ENCODE results near the gene MEGF11. TPM values are rescaled to one million over a fixed set of nuclear protein-coding genes. Genes with fewer than 3 reads are reported as not detected.

MEGF11 gene
- total RNA-seq, 3 donors from 2014 or later, result not detected

DNA sequence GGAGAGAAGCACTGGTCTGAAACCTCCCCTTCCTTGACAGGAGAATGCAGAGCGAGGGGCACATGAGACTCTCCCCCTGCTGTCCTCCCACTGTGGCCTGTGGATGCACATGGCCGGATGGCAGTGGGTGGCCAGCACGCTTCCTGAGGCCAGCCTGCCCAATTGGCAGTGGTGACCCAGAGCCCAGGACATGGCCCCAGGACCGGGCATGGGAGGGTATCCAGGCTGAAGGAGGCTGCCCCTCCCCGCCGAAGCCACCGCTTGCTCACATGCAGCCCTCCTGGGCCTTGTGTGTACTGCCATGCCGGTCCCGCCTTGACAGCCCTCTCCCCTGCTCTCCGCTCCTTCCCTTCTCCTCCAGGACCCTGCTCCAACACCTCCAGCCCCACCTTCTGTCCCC, 100.9 kb downstream of the MEGF11 start:
- Histone ChIP-seq H3K36me3 (no peaks in the 10 kb centered on the region), H3K27me3 (no peaks in the 10 kb centered on the region), H3K4me3 (no peak overlapping the region), H3K9me3 (no peaks in the 10 kb centered on the region), H3K4me1 (no peaks in the 10 kb centered on the region), H3K27ac (no peak overlapping the region)
- TF ChIP-seq POLR2A (IDR thresholded peaks at IDR 0.05), result no peak
- no peak for TF ChIP-seq POLR2AphosphoS5 (IDR thresholded peaks at IDR 0.05)
- TF ChIP-seq, protein P1, sequence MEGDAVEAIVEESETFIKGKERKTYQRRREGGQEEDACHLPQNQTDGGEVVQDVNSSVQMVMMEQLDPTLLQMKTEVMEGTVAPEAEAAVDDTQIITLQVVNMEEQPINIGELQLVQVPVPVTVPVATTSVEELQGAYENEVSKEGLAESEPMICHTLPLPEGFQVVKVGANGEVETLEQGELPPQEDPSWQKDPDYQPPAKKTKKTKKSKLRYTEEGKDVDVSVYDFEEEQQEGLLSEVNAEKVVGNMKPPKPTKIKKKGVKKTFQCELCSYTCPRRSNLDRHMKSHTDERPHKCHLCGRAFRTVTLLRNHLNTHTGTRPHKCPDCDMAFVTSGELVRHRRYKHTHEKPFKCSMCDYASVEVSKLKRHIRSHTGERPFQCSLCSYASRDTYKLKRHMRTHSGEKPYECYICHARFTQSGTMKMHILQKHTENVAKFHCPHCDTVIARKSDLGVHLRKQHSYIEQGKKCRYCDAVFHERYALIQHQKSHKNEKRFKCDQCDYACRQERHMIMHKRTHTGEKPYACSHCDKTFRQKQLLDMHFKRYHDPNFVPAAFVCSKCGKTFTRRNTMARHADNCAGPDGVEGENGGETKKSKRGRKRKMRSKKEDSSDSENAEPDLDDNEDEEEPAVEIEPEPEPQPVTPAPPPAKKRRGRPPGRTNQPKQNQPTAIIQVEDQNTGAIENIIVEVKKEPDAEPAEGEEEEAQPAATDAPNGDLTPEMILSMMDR (IDR thresholded peaks at IDR 0.05), result no peak
- no peak for DNase-seq (ENCODE audit: low spot score in 2 of 2)
- intact Hi-C loops (cut with DNase I; ENCODE audit: low total_unique reads), result no loop called here

DNA sequence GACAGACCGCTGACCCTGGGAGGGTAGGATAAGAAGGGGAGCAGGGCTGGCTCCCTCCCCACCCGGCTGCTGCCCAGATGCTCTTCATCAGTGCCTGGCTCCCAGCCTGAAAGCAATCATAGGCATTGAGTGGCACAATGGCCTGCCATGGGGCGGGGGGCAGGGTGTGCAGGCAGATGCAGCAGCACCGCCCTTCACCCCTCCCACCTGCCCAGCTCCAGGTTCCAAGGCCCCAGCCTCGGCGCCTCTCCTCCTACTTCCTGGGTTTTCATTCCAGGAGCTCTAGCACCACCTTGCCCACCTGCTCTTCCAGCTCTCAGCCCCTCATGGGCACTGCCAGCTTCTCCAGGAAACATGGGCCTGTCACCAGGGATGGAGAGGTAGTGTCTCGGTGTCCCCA, 101.7 kb downstream of the MEGF11 start:
- no peaks in the 10 kb centered on the region for H3K4me1 ChIP-seq
- H3K9me3 ChIP-seq, result no peaks in the 10 kb centered on the region
- no peak for DNase-seq (ENCODE audit: low spot score in 2 of 2)
- no peaks in the 10 kb centered on the region for H3K36me3 ChIP-seq
- no peaks in the 10 kb centered on the region for H3K27me3 ChIP-seq
- H3K4me3 ChIP-seq, result no peak overlapping the region
- no peak overlapping the region for H3K27ac ChIP-seq
- intact Hi-C loops (cut with DNase I; ENCODE audit: low total_unique reads), result no loop called here
- TF ChIP-seq POLR2AphosphoS5 (IDR thresholded peaks at IDR 0.05) (no peak), POLR2A (IDR thresholded peaks at IDR 0.05) (no peak)
- TF ChIP-seq, protein P1 (IDR thresholded peaks at IDR 0.05), result no peak

DNA sequence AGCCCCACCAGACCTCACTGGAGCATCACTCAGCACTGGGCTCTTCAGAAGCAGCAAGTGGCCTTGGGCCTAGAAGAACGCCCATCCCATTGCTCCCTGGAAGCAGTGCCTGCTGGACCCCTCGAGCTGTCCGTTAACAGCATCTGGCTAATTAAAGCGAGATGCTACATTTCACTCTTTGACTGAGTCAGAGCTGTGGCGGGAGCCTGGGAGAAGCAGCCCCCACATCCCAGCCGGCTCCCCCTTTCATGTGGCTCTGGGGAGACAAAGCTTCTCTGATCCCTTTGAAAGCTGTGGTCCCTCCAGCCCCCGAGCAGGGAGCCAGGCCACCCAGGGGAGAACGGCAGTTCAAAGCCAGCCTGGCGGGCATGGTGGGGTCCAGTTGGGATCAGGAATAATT, 103.7 kb downstream of the MEGF11 start:
- intact Hi-C loops (cut with DNase I; ENCODE audit: low total_unique reads), result no loop called here
- no peak for DNase-seq (ENCODE audit: low spot score in 2 of 2)
- no peaks in the 10 kb centered on the region for H3K36me3 ChIP-seq
- H3K9me3 ChIP-seq, result no peaks in the 10 kb centered on the region
- H3K27ac ChIP-seq, result no peak overlapping the region
- H3K27me3 ChIP-seq, result no peaks in the 10 kb centered on the region
- TF ChIP-seq, protein P1 (IDR thresholded peaks at IDR 0.05), result no peak
- TF ChIP-seq POLR2A (IDR thresholded peaks at IDR 0.05), result no peak
- no peak for TF ChIP-seq POLR2AphosphoS5 (IDR thresholded peaks at IDR 0.05)
- H3K4me3 ChIP-seq, result no peak overlapping the region
- H3K4me1 ChIP-seq, result no peaks in the 10 kb centered on the region

DNA sequence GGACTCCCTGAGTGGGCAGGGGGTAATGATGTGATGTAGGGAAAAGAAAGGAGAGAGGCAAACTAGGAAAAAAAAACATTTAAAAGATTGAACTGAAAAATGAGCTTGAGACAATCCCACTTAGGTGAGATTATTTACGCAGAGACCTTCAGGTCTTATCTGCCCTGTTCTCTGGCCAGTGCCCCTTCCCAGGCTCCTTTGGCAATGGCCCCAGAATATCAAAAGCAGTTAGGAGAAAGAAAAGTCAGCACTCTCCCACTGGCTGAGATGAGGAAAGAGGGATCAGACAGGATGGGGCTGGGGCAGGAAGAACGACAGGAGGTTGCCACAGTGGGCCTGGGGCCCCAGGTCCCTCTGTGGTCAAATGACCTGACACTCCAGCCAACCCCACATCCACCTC, 105.4 kb downstream of the MEGF11 start:
- DNase-seq (ENCODE audit: low spot score in 2 of 2), result no peak
- Histone ChIP-seq H3K36me3 (no peaks in the 10 kb centered on the region), H3K4me3 (no peak overlapping the region), H3K9me3 (no peaks in the 10 kb centered on the region), H3K27me3 (peaks cover 0 to 4% of the 10 kb centered on the region in 2 donors), H3K27ac (no peak overlapping the region), H3K4me1 (no peaks in the 10 kb centered on the region)
- intact Hi-C loops (cut with DNase I; ENCODE audit: low total_unique reads), result no loop called here
- TF ChIP-seq POLR2AphosphoS5 (IDR thresholded peaks at IDR 0.05) (no peak), POLR2A (IDR thresholded peaks at IDR 0.05) (no peak)
- TF ChIP-seq, protein P1 (IDR thresholded peaks at IDR 0.05), result no peak

DNA sequence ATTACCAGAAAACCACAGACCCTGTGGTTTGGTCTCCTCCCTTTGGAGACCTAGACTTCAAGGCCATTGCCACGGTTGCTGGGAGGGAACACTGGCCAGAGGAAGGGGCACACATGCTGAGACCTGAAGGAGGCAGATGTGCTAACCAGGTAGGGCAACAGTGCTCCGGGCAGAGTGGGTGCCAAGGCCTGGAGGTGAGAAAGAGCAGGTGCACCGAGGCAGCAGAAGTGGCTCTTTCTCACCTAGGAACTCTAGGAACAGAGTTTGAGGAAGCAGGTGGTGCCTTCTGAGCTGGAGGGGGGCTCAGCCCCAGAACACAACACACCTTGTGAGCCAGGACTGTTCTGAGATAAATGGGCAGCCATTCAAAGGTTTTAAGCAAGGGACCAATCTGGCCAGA, 106.1 kb downstream of the MEGF11 start:
- H3K9me3 ChIP-seq, result no peaks in the 10 kb centered on the region
- no peak overlapping the region for H3K4me3 ChIP-seq
- intact Hi-C loops (cut with DNase I; ENCODE audit: low total_unique reads), result no loop called here
- TF ChIP-seq, protein P1 (IDR thresholded peaks at IDR 0.05), result no peak
- no peak for TF ChIP-seq POLR2A (IDR thresholded peaks at IDR 0.05)
- no peak for TF ChIP-seq POLR2AphosphoS5 (IDR thresholded peaks at IDR 0.05)
- H3K27ac ChIP-seq, result no peak overlapping the region
- DNase-seq (ENCODE audit: low spot score in 2 of 2), result no peak
- no peaks in the 10 kb centered on the region for H3K36me3 ChIP-seq
- H3K27me3 ChIP-seq, result peaks cover 0 to 4% of the 10 kb centered on the region in 2 donors
- H3K4me1 ChIP-seq, result no peaks in the 10 kb centered on the region

Data from breast epithelium (tissue), 4 donors.